ENCODE data around the gene NINL.

DNA sequence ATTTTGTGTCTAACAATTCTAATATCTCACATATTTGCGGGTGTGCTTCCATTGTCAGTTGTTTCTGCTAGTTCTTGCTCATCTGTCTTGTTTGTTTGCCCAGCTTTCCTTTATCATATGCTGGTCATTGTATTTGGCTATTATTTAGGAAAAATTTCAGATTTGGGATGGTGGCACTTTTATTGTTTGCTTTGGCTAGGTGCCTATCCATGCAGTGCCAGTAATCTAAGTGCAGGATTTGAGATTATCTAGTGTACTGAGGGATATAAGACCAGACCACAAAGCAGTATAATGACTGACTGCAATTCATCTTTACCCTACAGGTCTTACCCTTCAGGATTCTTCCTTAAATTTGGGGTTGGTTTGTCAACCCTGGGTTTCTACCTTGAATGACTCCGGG, 63.9 kb downstream of the NINL start:
- no peak for TF ChIP-seq REST (IDR thresholded peaks at IDR 0.05; ENCODE audit: low read depth)
- TF ChIP-seq YY1 (IDR thresholded peaks at IDR 0.05; ENCODE audit: low read depth) = no peak
- TF ChIP-seq EGR1 (IDR thresholded peaks at IDR 0.05) = no peak

Data from Ishikawa (cell line).